Lower lobe of right lung (tissue), 2 donors: ENCODE data around the gene P2RX4. TPM values are rescaled to one million over a fixed set of nuclear protein-coding genes. Genes with fewer than 3 reads are reported as not detected.

Source experiments
- ATAC-seq, 2 donors: fragments of 200-7000 bp; cut with Tn5 transposase; one replicate each; pipeline ENCODE4 v1.9.1; 2020 to 2022; ENCODE audit warnings: mild to moderate bottlenecking in 2 of 2, moderate library complexity in 2 of 2
- DNase-seq: peaks from one replicate; pipeline ENCODE4 v3.0.0-alpha.2; 2020
- H3K27ac ChIP-seq: fragments of 200-600 bp; one replicate; pipeline ENCODE4 v1.8.0; 2022
- H3K27me3 ChIP-seq: fragments of 200-600 bp; one replicate; pipeline ENCODE4 v1.8.0; 2022; ENCODE audit warnings: low read depth
- H3K36me3 ChIP-seq: fragments of 200-600 bp; one replicate; pipeline ENCODE4 v1.8.0; 2022; ENCODE audit warnings: mild to moderate bottlenecking
- H3K4me1 ChIP-seq: fragments of 200-600 bp; one replicate; pipeline ENCODE4 v1.8.0; 2022
- H3K4me3 ChIP-seq: fragments of 200-600 bp; one replicate; pipeline ENCODE4 v1.8.0; 2022; ENCODE audit warnings: mild to moderate bottlenecking
- H3K9me3 ChIP-seq: fragments of 200-600 bp; one replicate; pipeline ENCODE4 v1.8.0; 2022
- intact Hi-C: fragments of 100-400 bp; cut with DNase I; formaldehyde crosslinking; loops from one replicate; pipeline ENCODE4 v1.11.0; 2022
- total RNA-seq: library from RNA; stranded (reverse); fragmentation: NEBNext Ultra II Directional; extraction: Animal tissue kit (Norgen Biotek cat#: 25700); gene quantifications from one replicate; pipeline ENCODE4 v1.2.1, GENCODE V29; 2021
- TF ChIP-seq, protein P1 (sequence below): fragments of 200-600 bp; IDR thresholded peaks from one replicate; pipeline ENCODE4 v1.8.0; 2022; ENCODE audit warnings: antibody characterized with exemption, mild to moderate bottlenecking
- donor health status: DM: no; HTN: yes; CAD: no; lungs with severe emphysema.

P2RX4 gene
- total RNA-seq, 1 donor from 2014 or later = 65.8 TPM

DNA sequence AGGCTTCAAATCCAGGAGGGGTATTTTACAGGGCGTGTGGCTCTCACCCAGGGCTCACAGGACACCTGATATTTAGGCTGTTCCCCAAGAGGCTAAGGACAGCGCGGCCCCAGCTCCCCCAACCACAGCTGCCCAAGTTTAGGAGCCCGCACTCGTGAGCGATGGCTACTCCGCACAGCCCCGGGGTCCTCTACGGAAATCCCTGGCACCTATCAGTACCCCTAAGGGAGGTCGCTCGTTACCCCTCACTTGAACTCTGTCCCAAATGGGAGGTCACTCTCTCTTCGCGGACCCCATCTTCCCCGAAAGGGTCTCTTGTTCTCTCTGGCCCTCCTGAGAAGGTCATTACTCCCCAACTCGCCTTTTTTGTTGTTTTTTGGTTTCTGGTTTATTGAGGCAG, 708 bp upstream of the P2RX4 start:
- peak overlapping the region; percentile 79 for H3K4me3 ChIP-seq

DNA sequence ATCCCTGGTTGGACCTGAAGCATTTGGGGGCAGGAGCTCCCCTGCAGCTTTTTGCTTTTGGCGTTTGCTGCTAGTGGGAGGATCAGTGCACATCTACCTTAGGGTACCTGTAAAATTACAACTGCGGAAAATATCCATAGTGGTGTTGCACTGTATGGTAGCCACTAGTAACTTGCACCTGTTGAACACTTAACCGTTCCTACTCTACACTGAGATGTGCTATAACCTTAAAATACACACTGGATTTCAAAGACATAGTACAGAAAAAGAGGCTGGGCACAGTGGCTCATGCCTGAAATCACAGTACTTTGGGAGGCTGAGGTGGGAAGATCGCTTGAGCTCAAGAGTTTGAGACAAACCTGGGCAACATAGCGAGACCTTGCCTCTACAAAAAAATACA, 2.9 kb downstream of the P2RX4 start:
- peaks cover 38% of the 10 kb centered on the region for H3K4me1 ChIP-seq
- DNase-seq (no peak), ATAC-seq (no peak)
- TF ChIP-seq, protein P1, sequence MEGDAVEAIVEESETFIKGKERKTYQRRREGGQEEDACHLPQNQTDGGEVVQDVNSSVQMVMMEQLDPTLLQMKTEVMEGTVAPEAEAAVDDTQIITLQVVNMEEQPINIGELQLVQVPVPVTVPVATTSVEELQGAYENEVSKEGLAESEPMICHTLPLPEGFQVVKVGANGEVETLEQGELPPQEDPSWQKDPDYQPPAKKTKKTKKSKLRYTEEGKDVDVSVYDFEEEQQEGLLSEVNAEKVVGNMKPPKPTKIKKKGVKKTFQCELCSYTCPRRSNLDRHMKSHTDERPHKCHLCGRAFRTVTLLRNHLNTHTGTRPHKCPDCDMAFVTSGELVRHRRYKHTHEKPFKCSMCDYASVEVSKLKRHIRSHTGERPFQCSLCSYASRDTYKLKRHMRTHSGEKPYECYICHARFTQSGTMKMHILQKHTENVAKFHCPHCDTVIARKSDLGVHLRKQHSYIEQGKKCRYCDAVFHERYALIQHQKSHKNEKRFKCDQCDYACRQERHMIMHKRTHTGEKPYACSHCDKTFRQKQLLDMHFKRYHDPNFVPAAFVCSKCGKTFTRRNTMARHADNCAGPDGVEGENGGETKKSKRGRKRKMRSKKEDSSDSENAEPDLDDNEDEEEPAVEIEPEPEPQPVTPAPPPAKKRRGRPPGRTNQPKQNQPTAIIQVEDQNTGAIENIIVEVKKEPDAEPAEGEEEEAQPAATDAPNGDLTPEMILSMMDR = no peak
- H3K36me3 ChIP-seq = peaks cover 18% of the 10 kb centered on the region
- no peaks in the 10 kb centered on the region for H3K27me3 ChIP-seq
- H3K4me3 ChIP-seq = no peak overlapping the region
- intact Hi-C loops = no loop called here
- no peaks in the 10 kb centered on the region for H3K9me3 ChIP-seq
- H3K27ac ChIP-seq = no peak overlapping the region

More for the DNA sequence above, 708 bp upstream of the P2RX4 start:
- peak overlapping the region; percentile 95 for H3K27ac ChIP-seq
- intact Hi-C loops = no loop called here
- H3K4me1 ChIP-seq = peaks cover 24% of the 10 kb centered on the region
- H3K36me3 ChIP-seq = peaks cover 5% of the 10 kb centered on the region
- DNase-seq (no peak), ATAC-seq (no peak)
- H3K9me3 ChIP-seq = no peaks in the 10 kb centered on the region
- TF ChIP-seq, protein P1 = no peak
- no peaks in the 10 kb centered on the region for H3K27me3 ChIP-seq

DNA sequence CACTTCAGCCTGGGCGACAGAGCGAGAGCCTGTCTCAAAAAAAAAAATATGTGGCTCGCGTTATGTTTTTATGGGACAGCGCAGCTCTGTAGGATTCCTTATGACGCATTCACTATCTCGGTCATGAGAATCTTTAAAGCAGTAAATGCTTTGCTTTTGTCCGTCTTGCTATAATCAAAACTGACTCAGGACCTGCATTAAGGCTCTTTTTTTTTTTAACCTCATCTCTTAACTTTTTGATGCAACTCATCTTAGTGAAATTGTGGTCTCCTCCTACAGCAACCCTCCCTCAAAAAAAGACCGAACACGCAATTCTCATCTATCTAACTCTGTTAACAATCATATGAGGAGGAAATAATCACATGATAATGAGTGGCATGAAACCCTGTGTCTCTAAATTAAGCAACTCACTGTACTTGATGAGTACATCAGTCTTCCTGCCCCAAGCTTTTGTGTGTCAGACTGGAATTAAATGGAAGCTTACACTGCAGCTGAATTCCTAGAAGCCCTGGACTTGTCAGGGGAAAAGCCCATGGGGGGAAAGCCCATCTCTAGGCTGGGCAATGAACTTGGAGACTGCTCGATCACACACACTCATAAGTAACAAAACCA, 4.3 kb downstream of the P2RX4 start:
- Histone ChIP-seq H3K4me1 (peaks cover 38% of the 10 kb centered on the region), H3K27me3 (no peaks in the 10 kb centered on the region), H3K9me3 (no peaks in the 10 kb centered on the region), H3K27ac (peak overlapping the region; percentile 69), H3K36me3 (peaks cover 27% of the 10 kb centered on the region), H3K4me3 (no peak overlapping the region)
- TF ChIP-seq, protein P1 = no peak
- ATAC-seq (peak; percentile 9 to 11), DNase-seq (no peak)
- intact Hi-C loops = no loop called here

DNA sequence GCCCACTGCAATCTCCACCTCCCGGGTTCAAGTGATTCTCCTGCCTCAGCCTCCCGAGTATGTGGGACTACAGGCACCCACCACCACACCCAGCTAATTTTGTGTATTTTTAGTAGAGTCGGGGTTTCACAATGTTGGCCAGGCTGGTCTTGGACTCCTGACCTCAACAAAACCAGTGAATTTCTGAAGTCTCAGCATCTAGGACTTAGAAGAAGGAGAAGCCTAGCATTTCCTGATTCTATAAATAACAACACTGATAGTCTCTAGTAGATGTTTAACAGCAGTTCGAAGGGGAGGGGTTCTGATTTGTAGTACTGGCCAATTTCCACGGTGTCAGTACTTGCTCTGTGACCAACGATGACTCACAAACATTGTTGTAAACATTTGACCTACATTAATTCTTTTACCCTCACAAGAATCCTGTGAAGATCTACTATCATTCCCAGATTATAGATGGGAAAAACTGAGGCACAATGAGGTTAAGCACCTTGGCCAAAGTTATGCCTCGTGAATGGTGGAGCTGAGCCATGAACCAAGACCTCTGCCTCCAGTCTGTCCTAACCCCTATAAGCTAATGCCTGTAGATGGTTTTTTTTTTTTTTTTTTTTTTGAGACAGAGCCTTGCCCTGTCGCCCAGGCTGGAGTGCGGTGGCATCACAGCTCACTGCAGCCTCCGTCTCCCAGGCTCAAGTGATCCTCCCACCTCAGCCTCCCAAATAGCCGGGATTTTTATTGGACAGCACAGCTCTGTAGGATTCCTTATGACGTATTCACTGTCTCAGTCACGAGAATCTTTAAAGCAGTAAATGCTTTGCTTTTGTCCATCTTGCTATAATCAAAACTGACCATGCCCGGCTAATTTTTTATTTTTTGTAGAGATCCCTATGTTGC, 5.2 kb downstream of the P2RX4 start:
- no peaks in the 10 kb centered on the region for H3K27me3 ChIP-seq
- H3K36me3 ChIP-seq = peaks cover 27% of the 10 kb centered on the region
- H3K27ac ChIP-seq = peak overlapping the region; percentile 69
- TF ChIP-seq, protein P1 = no peak
- H3K9me3 ChIP-seq = no peaks in the 10 kb centered on the region
- DNase-seq = no peak
- intact Hi-C loops = no loop called here
- peaks cover 38% of the 10 kb centered on the region for H3K4me1 ChIP-seq
- peak; percentile 66 to 73 for ATAC-seq
- H3K4me3 ChIP-seq = no peak overlapping the region

DNA sequence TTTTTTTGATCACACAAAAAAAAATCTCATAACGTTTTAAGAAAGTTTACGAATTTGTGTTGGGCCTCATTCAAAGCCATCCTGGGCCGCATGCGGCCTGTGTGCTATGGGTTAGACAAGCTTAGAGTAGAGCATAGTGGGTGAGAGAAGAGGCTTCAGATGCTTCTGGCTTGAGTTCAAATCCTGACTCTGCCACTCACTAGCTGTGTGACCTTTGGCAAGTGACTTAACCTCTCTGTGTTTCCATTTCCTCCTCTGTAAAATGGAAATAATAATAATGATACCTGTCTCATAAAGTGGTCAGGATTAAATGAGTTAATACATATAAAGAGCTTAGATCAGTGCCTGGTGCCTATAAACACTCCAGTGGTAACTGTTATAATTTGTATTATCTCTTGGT, 6.2 kb downstream of the P2RX4 start:
- no peak for ATAC-seq
- DNase-seq = no peak
- intact Hi-C loops = no loop called here
- peaks cover 27% of the 10 kb centered on the region for H3K36me3 ChIP-seq
- no peaks in the 10 kb centered on the region for H3K9me3 ChIP-seq
- no peak overlapping the region for H3K4me3 ChIP-seq
- H3K27ac ChIP-seq = no peak overlapping the region
- TF ChIP-seq, protein P1 = no peak
- no peaks in the 10 kb centered on the region for H3K27me3 ChIP-seq
- H3K4me1 ChIP-seq = peaks cover 32% of the 10 kb centered on the region
